Natural killer cell treated with Interleukin-12 subunit alpha and Interleukin-12 subunit beta and Interleukin-15 and Interleukin-18, amount 100 ng/mL, for 72 hours (primary cell): ENCODE measurements around the gene MTIF3. TPM values are rescaled to one million over a fixed set of nuclear protein-coding genes. Genes with fewer than 3 reads are reported as not detected.

ENCODE experiments used
- ATAC-seq, 2 donors: fragments of 150-1000 bp; cut with Tn5 transposase in 1 of 2; sonication (Bioruptor Pico), chemical (Tn5 transposase) in 1 of 2; 2 replicates each; pipeline ENCODE4 v1.10.0; 2021
- DNase-seq: peaks from one replicate; pipeline ENCODE4 v3.0.0; 2022; ENCODE audit warnings: low spot score
- H3K27ac Mint-ChIP-seq, 2 donors: 1 replicate in 1 of 2; 2 replicates in 1 of 2; pipeline ENCODE4 v1.8.0; 2022; ENCODE audit warnings: mixed read lengths in 2 of 2, mild to moderate bottlenecking in 1 of 2, moderate library complexity in 1 of 2
- H3K27me3 Mint-ChIP-seq, 2 donors: 1 replicate in 1 of 2; 2 replicates in 1 of 2; pipeline ENCODE4 v1.8.0; 2022; ENCODE audit warnings: mixed read lengths in 2 of 2
- H3K36me3 Mint-ChIP-seq: one replicate; pipeline ENCODE4 v1.8.0; 2022; ENCODE audit warnings: mixed read lengths
- H3K4me1 Mint-ChIP-seq, 2 donors: 1 replicate in 1 of 2; 2 replicates in 1 of 2; pipeline ENCODE4 v1.8.0; 2022; ENCODE audit warnings: low read depth in 2 of 2, mixed read lengths in 2 of 2, mild to moderate bottlenecking in 1 of 2
- H3K4me3 Mint-ChIP-seq: one replicate; pipeline ENCODE4 v1.8.0; 2022; ENCODE audit warnings: mixed read lengths
- H3K9me3 Mint-ChIP-seq: 2 replicates; pipeline ENCODE4 v1.8.0; 2022; ENCODE audit warnings: mixed read lengths
- total RNA-seq, 2 donors: library from RNA; stranded (reverse); gene quantifications; one replicate each; pipeline ENCODE4 v1.2.3, GENCODE V29; 2022

The MTIF3 gene
- 10 to 100 TPM; 31.4 to 41.8 TPM for total RNA-seq

- ATAC-seq (peak; percentile 95), DNase-seq (peak; percentile 96)
- H3K27ac Mint-ChIP-seq = peak within 1 kb of the TSS; percentile 94 to 97
- peaks cover 5% of the 10 kb centered on the region for H3K36me3 Mint-ChIP-seq
- H3K9me3 Mint-ChIP-seq = no peaks in the 10 kb centered on the region
- H3K27me3 Mint-ChIP-seq = no peaks in the 10 kb centered on the region
- H3K4me1 Mint-ChIP-seq = peaks cover 38 to 40% of the 10 kb centered on the region in 2 donors
- H3K4me3 Mint-ChIP-seq = peak within 1 kb of the TSS; percentile 98
Observed at GRCh38 chr13:27449936-27450828, at the start of gene MTIF3. Gene MTIF3, minus strand, starts transcription at chr13:27450564. Its CDS starts 10,116 bp downstream, at chr13:27440448.

- H3K36me3 Mint-ChIP-seq = no peaks in the 10 kb centered on the region
- no peak overlapping the region for H3K27ac Mint-ChIP-seq
- no peak overlapping the region for H3K4me3 Mint-ChIP-seq
- H3K4me1 Mint-ChIP-seq = peaks cover 0 to 3% of the 10 kb centered on the region in 2 donors
- DNase-seq = no peak
- no peaks in the 10 kb centered on the region for H3K27me3 Mint-ChIP-seq
- H3K9me3 Mint-ChIP-seq = no peaks in the 10 kb centered on the region
- no peak for ATAC-seq
Observed at GRCh38 chr13:27497563-27498230, 47.3 kb upstream of the MTIF3 start.

- Mint-ChIP-seq H3K27me3 (no peaks in the 10 kb centered on the region), H3K4me1 (peaks cover 0 to 3% of the 10 kb centered on the region in 2 donors), H3K27ac (no peak overlapping the region), H3K9me3 (no peaks in the 10 kb centered on the region), H3K4me3 (no peak overlapping the region), H3K36me3 (no peaks in the 10 kb centered on the region)
- ATAC-seq (no peak), DNase-seq (no peak)
Observed at GRCh38 chr13:27496536-27497273, 46.3 kb upstream of the MTIF3 start.

GRCh38 chr13:27496006-27496405 is 45.6 kb upstream of the MTIF3 start:
- Mint-ChIP-seq H3K27me3 (no peaks in the 10 kb centered on the region), H3K4me1 (peaks cover 0 to 3% of the 10 kb centered on the region in 2 donors), H3K9me3 (no peaks in the 10 kb centered on the region), H3K27ac (no peak overlapping the region), H3K36me3 (no peaks in the 10 kb centered on the region), H3K4me3 (no peak overlapping the region)
- ATAC-seq (no peak), DNase-seq (no peak)

GRCh38 chr13:27495551-27495950 is 45.2 kb upstream of the MTIF3 start:
- Mint-ChIP-seq H3K36me3 (no peaks in the 10 kb centered on the region), H3K9me3 (no peaks in the 10 kb centered on the region), H3K27me3 (no peaks in the 10 kb centered on the region), H3K4me3 (no peak overlapping the region), H3K27ac (no peak overlapping the region), H3K4me1 (peaks cover 0 to 3% of the 10 kb centered on the region in 2 donors)
- ATAC-seq = no peak
- no peak for DNase-seq

GRCh38 chr13:27493981-27494380 is 43.6 kb upstream of the MTIF3 start:
- DNase-seq = no peak
- no peak overlapping the region for H3K4me3 Mint-ChIP-seq
- no peak overlapping the region for H3K27ac Mint-ChIP-seq
- no peaks in the 10 kb centered on the region for H3K36me3 Mint-ChIP-seq
- peaks cover 0 to 3% of the 10 kb centered on the region in 2 donors for H3K4me1 Mint-ChIP-seq
- no peaks in the 10 kb centered on the region for H3K9me3 Mint-ChIP-seq
- ATAC-seq = no peak
- no peaks in the 10 kb centered on the region for H3K27me3 Mint-ChIP-seq

- no peak for DNase-seq
- ATAC-seq = no peak
- no peaks in the 10 kb centered on the region for H3K36me3 Mint-ChIP-seq
- no peaks in the 10 kb centered on the region for H3K9me3 Mint-ChIP-seq
- H3K4me1 Mint-ChIP-seq = peaks cover 0 to 3% of the 10 kb centered on the region in 2 donors
- no peak overlapping the region for H3K4me3 Mint-ChIP-seq
- H3K27me3 Mint-ChIP-seq = no peaks in the 10 kb centered on the region
- H3K27ac Mint-ChIP-seq = no peak overlapping the region
Observed at GRCh38 chr13:27489456-27489855, 39.1 kb upstream of the MTIF3 start.

GRCh38 chr13:27487776-27488175 is 37.4 kb upstream of the MTIF3 start:
- peaks cover 2% of the 10 kb centered on the region for H3K36me3 Mint-ChIP-seq
- DNase-seq = no peak
- no peaks in the 10 kb centered on the region for H3K27me3 Mint-ChIP-seq
- H3K4me3 Mint-ChIP-seq = no peak overlapping the region
- peaks cover 5 to 6% of the 10 kb centered on the region in 2 donors for H3K4me1 Mint-ChIP-seq
- no peak for ATAC-seq
- no peak overlapping the region for H3K27ac Mint-ChIP-seq
- peaks cover 1% of the 10 kb centered on the region for H3K9me3 Mint-ChIP-seq

- ATAC-seq = peak in 1 of 2 donors; percentile 28
- peaks cover 9% of the 10 kb centered on the region for H3K36me3 Mint-ChIP-seq
- H3K9me3 Mint-ChIP-seq = peaks cover 5% of the 10 kb centered on the region
- DNase-seq = no peak
- H3K27ac Mint-ChIP-seq = peak overlapping the region; percentile 39 to 45
- peaks cover 8 to 12% of the 10 kb centered on the region in 2 donors for H3K4me1 Mint-ChIP-seq
- peak overlapping the region; percentile 41 for H3K4me3 Mint-ChIP-seq
- no peaks in the 10 kb centered on the region for H3K27me3 Mint-ChIP-seq
Observed at GRCh38 chr13:27483421-27483820, 33.1 kb upstream of the MTIF3 start.

GRCh38 chr13:27482983-27483382 is 32.6 kb upstream of the MTIF3 start:
- DNase-seq (no peak), ATAC-seq (peak; percentile 69 to 79)
- peak overlapping the region; percentile 41 for H3K4me3 Mint-ChIP-seq
- peaks cover 5% of the 10 kb centered on the region for H3K9me3 Mint-ChIP-seq
- no peaks in the 10 kb centered on the region for H3K27me3 Mint-ChIP-seq
- peaks cover 8 to 12% of the 10 kb centered on the region in 2 donors for H3K4me1 Mint-ChIP-seq
- H3K27ac Mint-ChIP-seq = peak overlapping the region; percentile 39 to 45
- peaks cover 9% of the 10 kb centered on the region for H3K36me3 Mint-ChIP-seq

GRCh38 chr13:27481766-27482165 is 31.4 kb upstream of the MTIF3 start:
- Mint-ChIP-seq H3K27ac (no peak overlapping the region), H3K9me3 (peaks cover 5% of the 10 kb centered on the region), H3K4me1 (peaks cover 8 to 12% of the 10 kb centered on the region in 2 donors), H3K36me3 (peaks cover 9% of the 10 kb centered on the region), H3K4me3 (no peak overlapping the region), H3K27me3 (no peaks in the 10 kb centered on the region)
- DNase-seq (no peak), ATAC-seq (peak in 1 of 2 donors; percentile 61)

- H3K9me3 Mint-ChIP-seq = no peaks in the 10 kb centered on the region
- peaks cover under 1% of the 10 kb centered on the region for H3K36me3 Mint-ChIP-seq
- DNase-seq (no peak), ATAC-seq (peak in 1 of 2 donors; percentile 42)
- H3K27ac Mint-ChIP-seq = no peak overlapping the region
- H3K4me1 Mint-ChIP-seq = peaks cover 9 to 13% of the 10 kb centered on the region in 2 donors
- H3K4me3 Mint-ChIP-seq = no peak overlapping the region
- H3K27me3 Mint-ChIP-seq = no peaks in the 10 kb centered on the region
Observed at GRCh38 chr13:27476943-27477703, 26.8 kb upstream of the MTIF3 start.

GRCh38 chr13:27474751-27475268 is 24.4 kb upstream of the MTIF3 start:
- peaks cover 0 to 2% of the 10 kb centered on the region in 2 donors for H3K27me3 Mint-ChIP-seq
- H3K27ac Mint-ChIP-seq = no peak overlapping the region
- H3K36me3 Mint-ChIP-seq = no peaks in the 10 kb centered on the region
- DNase-seq = no peak
- ATAC-seq = no peak
- H3K9me3 Mint-ChIP-seq = no peaks in the 10 kb centered on the region
- H3K4me1 Mint-ChIP-seq = peaks cover 9 to 13% of the 10 kb centered on the region in 2 donors
- no peak overlapping the region for H3K4me3 Mint-ChIP-seq
